A549 (cell line): ENCODE data around the gene OPALIN.

Experiments used
- TF ChIP-seq, protein P1 (sequence below): fragments of >200 bp; sonication (Bioruptor Twin); formaldehyde crosslinking; IDR thresholded peaks from 3 replicates; pipeline ENCODE4 v1.6.1; 2016
- TF ChIP-seq, protein P2 (sequence below): fragments of >200 bp; sonication (Bioruptor Twin); formaldehyde crosslinking; IDR thresholded peaks from 3 replicates; pipeline ENCODE4 v1.5.1; 2016

- TF ChIP-seq, protein P1, sequence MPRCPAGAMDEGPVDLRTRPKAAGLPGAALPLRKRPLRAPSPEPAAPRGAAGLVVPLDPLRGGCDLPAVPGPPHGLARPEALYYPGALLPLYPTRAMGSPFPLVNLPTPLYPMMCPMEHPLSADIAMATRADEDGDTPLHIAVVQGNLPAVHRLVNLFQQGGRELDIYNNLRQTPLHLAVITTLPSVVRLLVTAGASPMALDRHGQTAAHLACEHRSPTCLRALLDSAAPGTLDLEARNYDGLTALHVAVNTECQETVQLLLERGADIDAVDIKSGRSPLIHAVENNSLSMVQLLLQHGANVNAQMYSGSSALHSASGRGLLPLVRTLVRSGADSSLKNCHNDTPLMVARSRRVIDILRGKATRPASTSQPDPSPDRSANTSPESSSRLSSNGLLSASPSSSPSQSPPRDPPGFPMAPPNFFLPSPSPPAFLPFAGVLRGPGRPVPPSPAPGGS, result no peak
- TF ChIP-seq, protein P2, sequence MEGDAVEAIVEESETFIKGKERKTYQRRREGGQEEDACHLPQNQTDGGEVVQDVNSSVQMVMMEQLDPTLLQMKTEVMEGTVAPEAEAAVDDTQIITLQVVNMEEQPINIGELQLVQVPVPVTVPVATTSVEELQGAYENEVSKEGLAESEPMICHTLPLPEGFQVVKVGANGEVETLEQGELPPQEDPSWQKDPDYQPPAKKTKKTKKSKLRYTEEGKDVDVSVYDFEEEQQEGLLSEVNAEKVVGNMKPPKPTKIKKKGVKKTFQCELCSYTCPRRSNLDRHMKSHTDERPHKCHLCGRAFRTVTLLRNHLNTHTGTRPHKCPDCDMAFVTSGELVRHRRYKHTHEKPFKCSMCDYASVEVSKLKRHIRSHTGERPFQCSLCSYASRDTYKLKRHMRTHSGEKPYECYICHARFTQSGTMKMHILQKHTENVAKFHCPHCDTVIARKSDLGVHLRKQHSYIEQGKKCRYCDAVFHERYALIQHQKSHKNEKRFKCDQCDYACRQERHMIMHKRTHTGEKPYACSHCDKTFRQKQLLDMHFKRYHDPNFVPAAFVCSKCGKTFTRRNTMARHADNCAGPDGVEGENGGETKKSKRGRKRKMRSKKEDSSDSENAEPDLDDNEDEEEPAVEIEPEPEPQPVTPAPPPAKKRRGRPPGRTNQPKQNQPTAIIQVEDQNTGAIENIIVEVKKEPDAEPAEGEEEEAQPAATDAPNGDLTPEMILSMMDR, result no peak
These were observed 21.0 kb upstream of the OPALIN start for GRCh38 chr10:96379758-96380157.
